Mucosa of rectum (tissue), 2 donors: ENCODE results near the gene HEMK1.

Source experiments
- H3K27ac ChIP-seq, 2 donors: one replicate each; pipeline ENCODE4 v1.7.0; 2013; ENCODE audit warnings: inconsistent platforms in 2 of 2, low read depth in 2 of 2, low read length in 2 of 2
- H3K27me3 ChIP-seq, 2 donors: one replicate each; pipeline ENCODE4 v1.7.0; 2013; ENCODE audit warnings: low read length in 2 of 2; ENCODE audit not compliant: control insufficient read depth in 2 of 2, insufficient read depth in 2 of 2
- H3K36me3 ChIP-seq, 2 donors: one replicate each; pipeline ENCODE4 v1.7.0; 2013; ENCODE audit warnings: low read length in 2 of 2; ENCODE audit not compliant: control insufficient read depth in 2 of 2, insufficient read depth in 2 of 2
- H3K4me1 ChIP-seq, 2 donors: one replicate each; pipeline ENCODE4 v1.7.0; 2013; ENCODE audit warnings: low read length in 2 of 2, mild to moderate bottlenecking in 1 of 2; ENCODE audit not compliant: control insufficient read depth in 2 of 2, insufficient read depth in 2 of 2
- H3K4me3 ChIP-seq, 2 donors: one replicate each; pipeline ENCODE4 v1.7.0; 2013; ENCODE audit warnings: low read length in 2 of 2
- H3K9ac ChIP-seq, 2 donors: one replicate each; pipeline ENCODE4 v1.7.0; 2013; ENCODE audit warnings: low read length in 2 of 2, low read depth in 1 of 2, mild to moderate bottlenecking in 1 of 2
- H3K9me3 ChIP-seq, 2 donors: one replicate each; pipeline ENCODE4 v1.7.0; 2013; ENCODE audit warnings: low read length in 2 of 2; ENCODE audit not compliant: control insufficient read depth in 2 of 2
- donor health status: healthy.
- donor health status: Normal muscosa, but diverticular disease.

The HEMK1 gene

GRCh38 chr3:50633230-50633790, 64.0 kb downstream of the HEMK1 start:
- Histone ChIP-seq H3K27me3 (no peaks in the 10 kb centered on the region), H3K9ac (no peak overlapping the region), H3K4me1 (peaks cover 0 to 17% of the 10 kb centered on the region in 2 donors), H3K27ac (no peak overlapping the region), H3K9me3 (no peaks in the 10 kb centered on the region), H3K4me3 (no peak overlapping the region), H3K36me3 (peaks cover 0 to 3% of the 10 kb centered on the region in 2 donors)

DNA sequence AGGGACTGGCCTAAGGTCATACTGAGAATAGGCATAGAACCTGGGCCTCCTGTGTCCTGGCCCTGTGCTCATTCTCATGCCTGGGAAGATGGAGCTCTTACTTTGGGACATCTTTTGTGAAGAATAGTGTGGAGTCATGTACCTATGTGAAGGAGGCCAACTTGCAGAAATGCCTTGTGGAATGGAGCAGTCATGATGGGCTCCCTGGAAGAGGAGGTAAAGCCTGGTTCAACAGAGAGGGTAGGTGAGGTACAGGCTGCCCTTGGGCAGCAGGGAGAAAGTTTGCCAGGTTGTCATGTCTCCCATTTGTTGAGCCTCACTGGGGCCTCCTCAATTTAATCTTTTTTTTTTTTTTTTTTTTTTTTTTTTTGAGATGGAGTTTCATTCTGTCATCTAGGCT, 65.7 kb downstream of the HEMK1 start:
- H3K27me3 ChIP-seq, result no peaks in the 10 kb centered on the region
- H3K9me3 ChIP-seq, result no peaks in the 10 kb centered on the region
- peaks cover 0 to 14% of the 10 kb centered on the region in 2 donors for H3K4me1 ChIP-seq
- no peak overlapping the region for H3K4me3 ChIP-seq
- H3K36me3 ChIP-seq, result peaks cover 0 to 9% of the 10 kb centered on the region in 2 donors
- H3K9ac ChIP-seq, result no peak overlapping the region
- no peak overlapping the region for H3K27ac ChIP-seq

DNA sequence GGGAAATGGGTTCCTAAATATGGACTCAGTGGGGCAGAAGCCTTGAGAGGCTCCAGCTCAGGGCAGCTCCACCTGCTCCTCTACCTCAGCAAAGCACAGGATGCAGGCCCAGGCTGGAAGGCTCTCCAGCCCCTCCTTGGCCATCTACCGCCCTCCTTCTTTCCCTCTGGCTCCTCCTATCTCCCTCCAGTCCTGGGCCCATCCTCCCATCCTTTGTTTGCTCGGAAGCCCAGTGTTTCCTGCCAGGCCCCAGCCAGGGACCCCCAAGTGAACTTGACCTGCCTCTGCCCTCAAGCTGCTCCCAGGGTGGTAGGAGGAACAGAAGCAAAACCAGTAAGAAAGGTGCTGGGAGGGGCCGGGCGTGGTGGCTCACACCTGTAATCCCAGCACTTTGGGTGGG, 67.7 kb downstream of the HEMK1 start:
- Histone ChIP-seq H3K9ac (no peak overlapping the region), H3K36me3 (peaks cover 13 to 23% of the 10 kb centered on the region in 2 donors), H3K9me3 (no peaks in the 10 kb centered on the region), H3K4me3 (no peak overlapping the region), H3K27ac (no peak overlapping the region), H3K4me1 (peaks cover 0 to 11% of the 10 kb centered on the region in 2 donors), H3K27me3 (no peaks in the 10 kb centered on the region)

DNA sequence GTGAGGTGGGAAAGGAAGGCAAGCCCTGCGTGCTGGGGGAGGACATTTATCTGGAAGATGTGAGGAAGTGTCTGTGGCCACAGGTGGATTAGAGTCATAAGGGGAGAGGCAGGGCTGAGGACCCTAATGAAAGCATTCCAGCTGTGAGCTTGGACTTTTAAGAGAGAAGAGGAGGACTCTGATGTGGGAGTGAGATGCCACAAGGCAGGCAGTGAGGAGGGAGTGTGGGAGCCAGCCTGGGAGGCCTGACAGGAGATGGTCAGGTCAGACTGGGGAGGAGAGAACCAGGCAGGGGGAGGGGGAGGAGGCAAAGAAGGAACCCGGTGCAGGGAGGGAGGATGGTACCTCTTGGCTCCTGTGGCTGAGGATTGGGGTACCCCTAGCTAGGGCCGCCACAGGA, 68.6 kb downstream of the HEMK1 start:
- no peak overlapping the region for H3K27ac ChIP-seq
- H3K27me3 ChIP-seq, result no peaks in the 10 kb centered on the region
- peaks cover 0 to 11% of the 10 kb centered on the region in 2 donors for H3K4me1 ChIP-seq
- no peak overlapping the region for H3K4me3 ChIP-seq
- H3K9ac ChIP-seq, result no peak overlapping the region
- peaks cover 16 to 28% of the 10 kb centered on the region in 2 donors for H3K36me3 ChIP-seq
- H3K9me3 ChIP-seq, result no peaks in the 10 kb centered on the region

DNA sequence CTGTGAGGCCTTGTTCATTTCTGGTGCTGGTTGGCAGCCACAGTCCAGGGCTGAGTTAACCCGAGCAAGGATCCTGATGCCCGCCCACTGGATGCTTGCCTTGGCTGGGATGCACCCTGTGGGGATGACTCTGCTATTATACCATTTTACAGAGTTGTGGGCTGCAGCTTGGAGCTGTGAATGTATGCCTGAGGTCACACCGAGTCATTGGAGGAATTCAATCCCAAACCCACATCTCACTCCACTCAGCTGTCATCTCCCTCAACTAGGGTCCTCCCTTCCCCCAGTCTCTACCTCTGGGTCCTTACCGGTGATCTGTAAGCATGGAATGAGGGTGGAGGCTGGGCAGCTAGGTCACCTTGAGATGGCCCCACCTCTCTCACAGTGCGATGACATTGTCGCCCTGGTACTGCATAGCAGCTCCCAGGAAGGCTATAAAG, 69.8 kb downstream of the HEMK1 start:
- no peaks in the 10 kb centered on the region for H3K9me3 ChIP-seq
- H3K36me3 ChIP-seq, result peaks cover 20 to 38% of the 10 kb centered on the region in 2 donors
- H3K4me1 ChIP-seq, result peaks cover 0 to 6% of the 10 kb centered on the region in 2 donors
- H3K9ac ChIP-seq, result no peak overlapping the region
- no peak overlapping the region for H3K27ac ChIP-seq
- no peaks in the 10 kb centered on the region for H3K27me3 ChIP-seq
- H3K4me3 ChIP-seq, result no peak overlapping the region

DNA sequence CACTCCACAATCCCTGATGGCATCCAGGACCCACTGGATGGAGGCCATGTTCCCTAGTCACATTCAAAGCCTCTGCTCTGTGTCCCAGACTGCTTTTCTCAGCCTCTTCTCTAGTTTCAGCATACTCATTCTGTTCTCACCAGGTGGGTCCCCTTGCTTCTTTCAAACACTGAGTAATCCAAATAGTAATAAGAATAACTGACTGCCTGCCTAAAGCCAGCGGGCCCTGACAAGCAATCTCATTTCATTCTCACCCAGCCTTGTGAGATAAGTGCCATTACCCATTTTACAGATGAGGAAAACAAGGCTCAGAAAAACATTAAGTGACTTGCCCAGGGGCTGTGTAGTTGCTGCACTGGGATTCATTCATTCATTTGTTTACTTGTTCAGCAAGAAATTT, 73.1 kb downstream of the HEMK1 start:
- no peaks in the 10 kb centered on the region for H3K9me3 ChIP-seq
- H3K4me3 ChIP-seq, result no peak overlapping the region
- H3K9ac ChIP-seq, result no peak overlapping the region
- peaks cover 43 to 55% of the 10 kb centered on the region in 2 donors for H3K36me3 ChIP-seq
- no peak overlapping the region for H3K27ac ChIP-seq
- no peaks in the 10 kb centered on the region for H3K4me1 ChIP-seq
- no peaks in the 10 kb centered on the region for H3K27me3 ChIP-seq

DNA sequence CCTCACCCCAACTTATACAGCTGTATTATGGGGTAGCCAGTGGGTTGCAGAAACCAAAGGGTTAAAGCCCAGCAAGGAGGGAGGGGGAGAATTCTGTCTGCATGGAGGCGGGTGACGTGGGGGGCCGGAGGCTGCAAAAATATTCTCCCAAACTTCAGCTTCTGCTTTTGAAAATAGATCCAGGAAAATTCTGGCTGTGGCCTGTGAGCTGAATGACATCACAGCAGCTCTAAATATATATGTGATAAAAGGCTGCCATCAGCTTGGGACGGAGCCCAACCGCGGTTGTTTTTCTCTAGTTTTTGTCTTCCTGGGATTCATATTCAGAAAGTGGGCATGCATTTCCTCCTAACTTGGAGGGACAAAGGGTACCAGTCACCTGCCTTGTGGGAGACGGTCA, 75.2 kb downstream of the HEMK1 start:
- no peaks in the 10 kb centered on the region for H3K27me3 ChIP-seq
- H3K27ac ChIP-seq, result no peak overlapping the region
- H3K9ac ChIP-seq, result no peak overlapping the region
- peaks cover 49 to 63% of the 10 kb centered on the region in 2 donors for H3K36me3 ChIP-seq
- H3K9me3 ChIP-seq, result no peaks in the 10 kb centered on the region
- no peak overlapping the region for H3K4me3 ChIP-seq
- no peaks in the 10 kb centered on the region for H3K4me1 ChIP-seq

DNA sequence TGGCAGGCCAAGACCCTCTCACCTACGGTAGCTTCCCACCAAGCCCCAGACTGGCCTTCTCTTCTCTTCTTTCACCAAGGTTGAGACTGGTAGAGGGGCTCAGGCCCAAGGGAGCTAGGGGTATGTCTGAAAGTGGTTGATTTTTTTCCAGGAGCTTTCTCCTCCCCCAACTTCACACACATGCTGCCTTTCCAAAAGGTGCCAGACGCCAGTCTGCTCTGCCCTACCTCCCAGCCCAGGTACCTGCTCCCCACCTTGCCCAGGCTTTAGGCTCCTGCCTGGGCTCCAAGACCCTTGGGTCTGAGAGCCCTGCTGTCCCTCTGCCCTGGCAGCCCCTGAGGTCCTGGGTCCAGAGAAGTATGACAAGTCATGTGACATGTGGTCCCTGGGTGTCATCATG, 76.1 kb downstream of the HEMK1 start:
- H3K9ac ChIP-seq, result no peak overlapping the region
- H3K4me1 ChIP-seq, result no peaks in the 10 kb centered on the region
- no peak overlapping the region for H3K27ac ChIP-seq
- H3K27me3 ChIP-seq, result no peaks in the 10 kb centered on the region
- H3K4me3 ChIP-seq, result no peak overlapping the region
- peaks cover 49 to 59% of the 10 kb centered on the region in 2 donors for H3K36me3 ChIP-seq
- H3K9me3 ChIP-seq, result no peaks in the 10 kb centered on the region
